Mesothelial cell of epicardium (in vitro differentiated cells): ENCODE measurements around the gene GCLC. TPM values are rescaled to one million over a fixed set of nuclear protein-coding genes. Genes with fewer than 3 reads are reported as not detected.

ENCODE experiments used
- DNase-seq, 2 experiments: peaks; one replicate each; pipeline ENCODE4 v3.0.0; 2021; ENCODE audit warnings: low spot score in 2 of 2; ENCODE audit not compliant: unreplicated experiment in 2 of 2
- H3K27ac Mint-ChIP-seq: 2 replicates; pipeline ENCODE4 v1.8.0; 2021; ENCODE audit warnings: mixed read lengths
- H3K27me3 Mint-ChIP-seq: 2 replicates; pipeline ENCODE4 v1.8.0; 2021; ENCODE audit warnings: low read depth, mixed read lengths
- H3K36me3 Mint-ChIP-seq: 2 replicates; pipeline ENCODE4 v1.8.0; 2021; ENCODE audit warnings: mixed read lengths
- H3K4me1 Mint-ChIP-seq: 2 replicates; pipeline ENCODE4 v1.8.0; 2021; ENCODE audit warnings: mixed read lengths
- H3K4me3 Mint-ChIP-seq: 2 replicates; pipeline ENCODE4 v1.8.0; 2021; ENCODE audit warnings: mild to moderate bottlenecking, moderate library complexity, mixed read lengths
- H3K9me3 Mint-ChIP-seq: 2 replicates; pipeline ENCODE4 v1.8.0; 2021; ENCODE audit warnings: mixed read lengths
- CTCF ChIP-seq: fragments of 200-600 bp; sonication (generic); IDR thresholded peaks from one replicate; pipeline ENCODE4 v1.5.0; 2021; ENCODE audit warnings: antibody characterized with exemption; ENCODE audit not compliant: unreplicated experiment
- total RNA-seq: library from RNA; stranded (reverse); gene quantifications from 3 replicates; pipeline ENCODE4 v1.2.1, GENCODE V29; 2021

GCLC gene
- total RNA-seq, 1 donor from 2014 or later, result 18.7 TPM

GRCh38 chr6:53500095-53500494, 44.8 kb downstream of the GCLC start:
- no peak overlapping the region for H3K27ac Mint-ChIP-seq
- H3K27me3 Mint-ChIP-seq, result no peaks in the 10 kb centered on the region

GRCh38 chr6:53499094-53499493, 45.8 kb downstream of the GCLC start:
- DNase-seq, result no peak
- no peaks in the 10 kb centered on the region for H3K4me1 Mint-ChIP-seq
- no peak overlapping the region for H3K27ac Mint-ChIP-seq
- no peak for TF ChIP-seq CTCF
- H3K27me3 Mint-ChIP-seq, result no peaks in the 10 kb centered on the region
- H3K36me3 Mint-ChIP-seq, result peaks cover 33% of the 10 kb centered on the region
- H3K4me3 Mint-ChIP-seq, result no peak overlapping the region
- H3K9me3 Mint-ChIP-seq, result no peaks in the 10 kb centered on the region

More at GRCh38 chr6:53500095-53500494, 44.8 kb downstream of the GCLC start:
- Mint-ChIP-seq H3K9me3 (no peaks in the 10 kb centered on the region), H3K36me3 (peaks cover 37% of the 10 kb centered on the region), H3K4me1 (no peaks in the 10 kb centered on the region), H3K4me3 (no peak overlapping the region)
- DNase-seq, result no peak
- TF ChIP-seq CTCF, result no peak

GRCh38 chr6:53498649-53499048, 46.3 kb downstream of the GCLC start:
- H3K27ac Mint-ChIP-seq, result no peak overlapping the region
- no peaks in the 10 kb centered on the region for H3K4me1 Mint-ChIP-seq
- H3K4me3 Mint-ChIP-seq, result no peak overlapping the region
- H3K27me3 Mint-ChIP-seq, result no peaks in the 10 kb centered on the region
- no peak for DNase-seq
- H3K9me3 Mint-ChIP-seq, result no peaks in the 10 kb centered on the region
- no peak for TF ChIP-seq CTCF
- H3K36me3 Mint-ChIP-seq, result peaks cover 30% of the 10 kb centered on the region

- Mint-ChIP-seq H3K27ac (no peak overlapping the region), H3K9me3 (no peaks in the 10 kb centered on the region), H3K27me3 (no peaks in the 10 kb centered on the region), H3K36me3 (peaks cover 24% of the 10 kb centered on the region), H3K4me1 (peaks cover 2% of the 10 kb centered on the region), H3K4me3 (no peak overlapping the region)
- TF ChIP-seq CTCF, result no peak
- no peak for DNase-seq
Measured at GRCh38 chr6:53497905-53498304, 47.0 kb downstream of the GCLC start.

- peaks cover 6% of the 10 kb centered on the region for H3K27me3 Mint-ChIP-seq
- H3K36me3 Mint-ChIP-seq, result peaks cover 24% of the 10 kb centered on the region
- TF ChIP-seq CTCF, result no peak
- H3K4me1 Mint-ChIP-seq, result peaks cover 2% of the 10 kb centered on the region
- H3K4me3 Mint-ChIP-seq, result no peak overlapping the region
- no peak overlapping the region for H3K27ac Mint-ChIP-seq
- DNase-seq, result no peak
- H3K9me3 Mint-ChIP-seq, result no peaks in the 10 kb centered on the region
Measured at GRCh38 chr6:53496797-53497375, 48.0 kb downstream of the GCLC start.
